ENCODE measurements around the gene SPTLC1.
"Not testable (repeated sequence)": the region's sequence is repeated elsewhere in the genome, so short reads cannot be mapped to it uniquely, and the experiment has no call there.

SPTLC1 gene

DNA sequence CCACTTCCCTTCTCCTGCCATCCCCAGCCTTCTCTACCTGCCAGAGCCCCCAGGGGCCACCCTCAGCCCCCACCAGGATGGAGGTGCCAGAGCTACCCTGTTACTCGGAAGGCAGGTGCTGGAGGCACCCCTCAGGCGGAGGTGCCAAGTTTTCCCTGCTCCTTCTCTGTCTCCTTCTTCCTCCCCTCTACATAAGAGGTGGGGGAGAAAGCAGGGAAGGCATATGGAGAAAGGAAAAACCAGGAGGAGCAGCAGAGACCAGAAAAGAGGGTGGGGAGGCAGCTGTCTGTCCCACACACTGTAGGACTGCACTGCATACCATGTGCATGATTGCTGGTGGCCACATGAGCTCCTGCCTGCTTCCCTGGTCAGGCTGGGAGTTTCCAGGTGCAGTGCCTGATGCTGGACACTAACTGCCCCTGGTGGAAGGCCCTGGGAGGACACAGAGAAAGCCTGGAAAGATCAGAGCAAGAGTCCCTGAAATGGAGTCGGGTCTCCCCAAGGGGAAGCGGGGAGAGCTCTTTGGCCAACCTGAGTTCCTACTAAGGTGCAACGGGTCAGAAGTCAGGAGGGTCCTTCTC is 23.8 kb upstream of the SPTLC1 start:
- not testable (repeated sequence) for H3K4me3 ChIP-seq (ENCODE audit: low read length); DNase-seq (ENCODE audit: low read depth)
- TF ChIP-seq, protein P1, sequence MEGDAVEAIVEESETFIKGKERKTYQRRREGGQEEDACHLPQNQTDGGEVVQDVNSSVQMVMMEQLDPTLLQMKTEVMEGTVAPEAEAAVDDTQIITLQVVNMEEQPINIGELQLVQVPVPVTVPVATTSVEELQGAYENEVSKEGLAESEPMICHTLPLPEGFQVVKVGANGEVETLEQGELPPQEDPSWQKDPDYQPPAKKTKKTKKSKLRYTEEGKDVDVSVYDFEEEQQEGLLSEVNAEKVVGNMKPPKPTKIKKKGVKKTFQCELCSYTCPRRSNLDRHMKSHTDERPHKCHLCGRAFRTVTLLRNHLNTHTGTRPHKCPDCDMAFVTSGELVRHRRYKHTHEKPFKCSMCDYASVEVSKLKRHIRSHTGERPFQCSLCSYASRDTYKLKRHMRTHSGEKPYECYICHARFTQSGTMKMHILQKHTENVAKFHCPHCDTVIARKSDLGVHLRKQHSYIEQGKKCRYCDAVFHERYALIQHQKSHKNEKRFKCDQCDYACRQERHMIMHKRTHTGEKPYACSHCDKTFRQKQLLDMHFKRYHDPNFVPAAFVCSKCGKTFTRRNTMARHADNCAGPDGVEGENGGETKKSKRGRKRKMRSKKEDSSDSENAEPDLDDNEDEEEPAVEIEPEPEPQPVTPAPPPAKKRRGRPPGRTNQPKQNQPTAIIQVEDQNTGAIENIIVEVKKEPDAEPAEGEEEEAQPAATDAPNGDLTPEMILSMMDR (IDR thresholded peaks at IDR 0.05; ENCODE audit: insufficient read depth, low read depth, low read length, missing control alignments), result peak; percentile 22

DNA sequence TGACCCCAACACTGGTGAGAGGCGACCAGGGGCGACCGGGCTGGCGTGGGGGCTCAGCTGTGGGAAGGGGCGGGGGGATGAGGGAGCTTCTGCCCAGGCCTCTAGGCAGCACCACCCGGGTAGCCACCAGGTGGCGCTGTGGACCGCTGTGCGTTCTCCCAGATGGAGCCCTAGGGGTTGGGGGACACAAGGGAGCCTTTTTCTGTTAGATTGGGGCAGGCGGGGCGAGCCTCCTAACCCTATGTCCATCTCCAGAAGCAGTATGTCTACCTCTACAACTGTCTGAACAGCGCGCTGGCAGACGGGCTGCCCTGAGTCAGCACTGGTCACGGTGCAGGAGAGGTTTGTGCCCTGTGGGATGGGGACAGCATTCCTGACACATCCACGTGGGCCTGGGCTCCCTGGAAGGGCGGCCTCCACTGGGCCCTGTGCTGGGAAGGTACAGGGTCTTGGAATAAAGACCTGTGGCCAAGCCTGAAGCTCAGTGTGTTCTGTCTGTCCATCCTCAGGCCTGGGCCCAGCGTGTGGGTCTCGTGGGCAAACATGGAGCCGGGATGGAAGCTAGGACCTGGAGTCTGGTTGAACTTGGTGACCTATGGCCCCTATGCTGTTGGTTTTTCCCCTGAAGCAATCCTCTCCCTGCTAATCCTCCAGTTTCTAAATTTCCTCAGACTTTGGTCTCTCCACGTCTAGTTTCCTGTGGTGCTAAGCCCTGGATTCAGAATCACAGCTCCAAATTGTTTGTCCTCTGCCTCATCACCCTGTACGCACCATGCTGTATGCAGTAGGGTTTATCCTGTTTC is 23.1 kb upstream of the SPTLC1 start:
- TF ChIP-seq, protein P1 (IDR thresholded peaks at IDR 0.05; ENCODE audit: insufficient read depth, low read depth, low read length, missing control alignments), result peak; percentile 75
- H3K4me3 ChIP-seq (ENCODE audit: low read length), result no peak overlapping the region
- peak; percentile 52 for DNase-seq (ENCODE audit: low read depth)

DNA sequence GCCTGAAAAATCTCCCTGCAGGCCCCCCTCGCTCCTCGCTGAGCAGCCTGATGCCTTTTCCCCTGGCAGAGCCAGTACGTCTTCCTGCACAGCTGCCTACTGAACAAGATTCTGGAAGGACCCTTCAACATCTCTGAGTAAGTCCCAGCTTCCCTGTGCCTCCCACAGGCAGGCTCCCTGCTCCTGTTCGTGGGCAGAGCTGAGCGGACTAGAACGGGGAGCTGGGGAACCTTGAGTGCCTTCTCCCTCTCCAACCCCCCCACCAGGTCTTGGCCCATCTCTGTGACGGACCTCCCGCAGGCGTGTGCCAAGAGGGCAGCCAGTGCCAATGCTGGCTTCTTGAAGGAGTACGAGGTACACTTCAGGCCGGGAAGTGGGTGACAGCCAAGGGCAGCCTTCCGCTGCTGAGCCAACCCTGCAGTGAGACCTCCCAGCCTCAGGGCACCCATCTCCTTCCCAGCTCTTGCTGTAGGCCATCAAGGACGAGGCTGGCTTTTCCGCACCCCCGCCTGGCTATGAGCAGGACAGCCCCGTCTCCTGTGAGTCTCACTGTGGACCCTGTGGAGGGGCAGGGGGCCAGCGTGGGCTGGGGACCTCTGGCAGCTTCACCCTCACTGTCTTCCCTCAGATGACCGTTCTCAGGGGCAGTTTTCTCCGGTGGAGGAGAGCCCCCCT is 21.1 kb upstream of the SPTLC1 start:
- no peak for DNase-seq (ENCODE audit: low read depth)
- no peak overlapping the region for H3K4me3 ChIP-seq (ENCODE audit: low read length)
- TF ChIP-seq, protein P1 (IDR thresholded peaks at IDR 0.05; ENCODE audit: insufficient read depth, low read depth, low read length, missing control alignments), result no peak

DNA sequence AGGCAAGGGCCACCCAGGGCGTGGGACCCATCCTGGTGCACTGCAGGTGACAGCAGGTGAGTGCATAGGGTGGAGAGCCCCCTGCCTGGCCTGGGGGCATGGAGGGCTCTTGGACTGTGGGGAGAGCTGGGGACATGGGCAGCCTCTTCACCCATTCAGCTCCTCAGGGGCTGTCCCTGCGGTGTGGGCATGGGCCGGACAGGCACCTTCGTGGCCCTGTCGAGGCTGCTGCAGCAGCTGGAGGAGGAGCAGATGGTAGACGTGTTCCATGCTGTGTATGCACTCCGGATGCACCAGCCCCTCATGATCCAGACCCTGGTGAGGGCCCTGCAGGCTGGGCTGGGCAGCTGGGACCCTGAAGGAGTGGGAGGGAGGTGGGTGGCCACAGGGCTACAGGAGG is 20.4 kb upstream of the SPTLC1 start:
- TF ChIP-seq, protein P1 (IDR thresholded peaks at IDR 0.05; ENCODE audit: insufficient read depth, low read depth, low read length, missing control alignments), result no peak
- no peak overlapping the region for H3K4me3 ChIP-seq (ENCODE audit: low read length)
- DNase-seq (ENCODE audit: low read depth), result no peak

DNA sequence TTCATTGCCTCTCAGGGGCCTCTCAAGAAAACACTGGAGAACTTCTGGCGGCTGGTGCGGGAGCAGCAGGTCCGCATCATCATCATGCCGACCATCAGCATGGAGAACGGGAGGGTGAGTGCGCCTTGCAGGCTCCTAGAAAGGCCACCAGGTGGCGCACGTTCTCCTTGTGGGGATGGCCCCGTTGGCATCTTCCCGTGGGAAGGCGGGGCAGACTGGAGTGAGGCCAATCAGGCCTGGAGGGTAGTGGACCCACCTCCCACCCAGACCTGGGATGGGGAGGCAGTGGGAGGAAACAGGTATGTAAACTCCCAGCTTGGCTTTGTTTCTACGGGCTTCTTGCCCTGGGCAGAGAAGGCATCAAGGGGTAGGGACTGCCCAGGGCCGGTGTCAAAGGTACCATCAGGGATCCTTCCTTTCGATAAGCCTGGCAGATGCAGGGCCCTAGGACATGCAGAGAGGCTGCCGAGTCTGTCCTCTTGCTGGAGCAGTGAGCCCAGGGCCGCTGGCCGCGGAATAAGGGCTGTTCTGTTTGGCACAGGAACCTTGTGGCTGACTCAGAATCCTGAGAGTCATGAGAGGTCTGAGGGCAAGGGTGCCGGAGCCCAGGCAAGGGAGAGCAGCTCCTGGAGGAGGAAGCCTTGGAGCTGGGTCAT is 18.9 kb upstream of the SPTLC1 start:
- TF ChIP-seq, protein P1 (IDR thresholded peaks at IDR 0.05; ENCODE audit: insufficient read depth, low read depth, low read length, missing control alignments), result peak; percentile 93
- H3K4me3 ChIP-seq (ENCODE audit: low read length), result no peak overlapping the region
- peak; percentile 76 for DNase-seq (ENCODE audit: low read depth)

DNA sequence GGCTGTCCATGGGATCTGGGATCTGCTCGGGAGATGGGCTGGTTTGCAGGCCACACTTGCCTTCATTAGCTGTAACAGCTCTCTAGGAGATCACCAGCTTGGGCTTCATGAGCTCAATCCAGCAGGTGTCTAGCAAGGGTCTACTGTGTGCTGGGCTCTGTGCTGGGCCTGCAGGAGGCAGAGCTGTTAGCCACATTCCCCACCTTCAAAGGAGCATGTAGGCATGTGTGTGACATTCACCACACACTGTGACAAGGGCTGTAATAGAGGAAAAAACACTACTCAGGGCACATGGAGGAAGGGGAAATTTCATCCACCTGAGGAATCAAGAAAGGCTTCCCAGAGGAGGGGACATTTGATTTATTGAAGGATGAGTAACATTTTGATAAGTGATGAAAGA is 17.7 kb upstream of the SPTLC1 start:
- not testable (repeated sequence) for DNase-seq (ENCODE audit: low read depth); H3K4me3 ChIP-seq (ENCODE audit: low read length)

DNA sequence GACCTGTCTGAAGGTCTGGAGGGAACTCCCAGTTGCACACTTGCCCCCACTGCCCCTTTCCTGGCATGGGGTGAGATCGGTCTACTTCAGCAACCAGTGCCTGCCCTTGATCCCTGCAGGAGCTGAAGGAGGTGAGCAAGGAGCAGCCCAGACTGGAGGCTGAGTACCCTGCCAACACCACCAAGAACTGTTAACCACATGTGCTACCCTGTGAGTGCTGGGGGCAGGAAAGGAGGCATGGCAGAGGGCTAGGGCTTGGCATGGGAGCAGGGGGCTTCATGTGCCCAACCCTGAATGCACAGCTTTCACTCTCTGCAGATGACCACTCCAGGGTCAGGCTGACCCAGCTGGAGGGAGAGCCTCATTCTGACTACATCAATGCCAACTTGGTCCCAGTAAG is 17.3 kb upstream of the SPTLC1 start:
- no peak overlapping the region for H3K4me3 ChIP-seq (ENCODE audit: low read length)

More for the DNA sequence above, 17.3 kb upstream of the SPTLC1 start:
- no peak for DNase-seq (ENCODE audit: low read depth)
- TF ChIP-seq, protein P1 (IDR thresholded peaks at IDR 0.05; ENCODE audit: insufficient read depth, low read depth, low read length, missing control alignments), result no peak

All from epithelial cell of esophagus (primary cell).